HEK293T (cell line): ENCODE measurements around the gene PIAS4.

Experiments used
- CTCF ChIA-PET: fragments of 350-600 bp; formaldehyde crosslinking; extraction: SDS; loops from one replicate; lab custom pipeline; 2021; ENCODE audit warnings: antibody characterized with exemption, inconsistent platforms; lab: Yijun Ruan, JAX
- POLR2A ChIA-PET: fragments of 350-600 bp; formaldehyde crosslinking; extraction: SDS; loops from one replicate; lab custom pipeline; 2020; ENCODE audit warnings: antibody characterized with exemption, inconsistent platforms; lab: Yijun Ruan, JAX
- DNase-seq: peaks from one replicate; pipeline ENCODE4 v3.0.0; 2012; ENCODE audit warnings: mixed read lengths; ENCODE audit errors: extremely low spot score
- ARNT ChIP-seq: fragments of 450-650 bp; IDR thresholded peaks from 2 replicates; pipeline ENCODE4 v1.6.1; 2017; ENCODE audit warnings: mild to moderate bottlenecking
- BHLHE40 ChIP-seq: fragments of 450-650 bp; IDR thresholded peaks from 2 replicates; pipeline ENCODE4 v1.6.1; 2016; ENCODE audit warnings: mild to moderate bottlenecking, moderate library complexity, borderline replicate concordance
- CTBP1 ChIP-seq: fragments of 450-650 bp; IDR thresholded peaks from 2 replicates; pipeline ENCODE4 v1.6.1; 2016; ENCODE audit warnings: borderline replicate concordance
- ELF4 ChIP-seq: fragments of 450-650 bp; IDR thresholded peaks from 2 replicates; pipeline ENCODE4 v1.6.1; 2017; ENCODE audit warnings: antibody characterized with exemption
- FOXA1 ChIP-seq: fragments of 450-650 bp; IDR thresholded peaks from 2 replicates; pipeline ENCODE4 v1.6.1; 2016; ENCODE audit warnings: mild to moderate bottlenecking
- FOXK2 ChIP-seq: fragments of 450-650 bp; IDR thresholded peaks from 2 replicates; pipeline ENCODE4 v1.6.1; 2016; ENCODE audit warnings: mild to moderate bottlenecking
- FOXM1 ChIP-seq: fragments of 450-650 bp; IDR thresholded peaks from 2 replicates; pipeline ENCODE4 v1.6.1; 2017; ENCODE audit warnings: mild to moderate bottlenecking, borderline replicate concordance
- HDGF ChIP-seq: fragments of 450-650 bp; IDR thresholded peaks from 2 replicates; pipeline ENCODE4 v1.6.1; 2017; ENCODE audit warnings: antibody characterized with exemption, borderline replicate concordance
- L3MBTL2 ChIP-seq: fragments of 450-650 bp; conservative IDR thresholded peaks from 2 replicates; pipeline ENCODE4 v1.6.1; 2016; ENCODE audit warnings: mild to moderate bottlenecking
- LEF1 ChIP-seq: fragments of 450-650 bp; IDR thresholded peaks from 2 replicates; pipeline ENCODE4 v1.6.1; 2017; ENCODE audit warnings: mild to moderate bottlenecking, borderline replicate concordance
- NFRKB ChIP-seq: fragments of 450-650 bp; IDR thresholded peaks from 2 replicates; pipeline ENCODE4 v1.6.1; 2016; ENCODE audit warnings: mild to moderate bottlenecking, moderate library complexity
- SP1 ChIP-seq: fragments of 450-650 bp; IDR thresholded peaks from 2 replicates; pipeline ENCODE4 v1.6.1; 2017
- SUZ12 ChIP-seq: fragments of 450-650 bp; IDR thresholded peaks from 2 replicates; pipeline ENCODE4 v1.6.1; 2016; ENCODE audit warnings: mild to moderate bottlenecking
- TARDBP ChIP-seq: fragments of 450-650 bp; IDR thresholded peaks from 2 replicates; pipeline ENCODE4 v1.6.1; 2016
- ZNF384 ChIP-seq: fragments of 450-650 bp; IDR thresholded peaks from 2 replicates; pipeline ENCODE4 v1.6.1; 2016
- TF ChIP-seq, protein P1 (sequence below): fragments of 450-650 bp; IDR thresholded peaks from 2 replicates; pipeline ENCODE4 v1.6.1; 2016

The PIAS4 gene

GRCh38 chr19:4053423-4054324 lies 46.1 kb downstream of the PIAS4 start:
- TF ChIP-seq L3MBTL2, result no peak
- no peak for TF ChIP-seq FOXA1
- TF ChIP-seq BHLHE40, result no peak
- TF ChIP-seq ELF4, result no peak
- TF ChIP-seq, protein P1, sequence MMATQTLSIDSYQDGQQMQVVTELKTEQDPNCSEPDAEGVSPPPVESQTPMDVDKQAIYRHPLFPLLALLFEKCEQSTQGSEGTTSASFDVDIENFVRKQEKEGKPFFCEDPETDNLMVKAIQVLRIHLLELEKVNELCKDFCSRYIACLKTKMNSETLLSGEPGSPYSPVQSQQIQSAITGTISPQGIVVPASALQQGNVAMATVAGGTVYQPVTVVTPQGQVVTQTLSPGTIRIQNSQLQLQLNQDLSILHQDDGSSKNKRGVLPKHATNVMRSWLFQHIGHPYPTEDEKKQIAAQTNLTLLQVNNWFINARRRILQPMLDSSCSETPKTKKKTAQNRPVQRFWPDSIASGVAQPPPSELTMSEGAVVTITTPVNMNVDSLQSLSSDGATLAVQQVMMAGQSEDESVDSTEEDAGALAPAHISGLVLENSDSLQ, result no peak
- TF ChIP-seq SUZ12, result no peak
- no peak for TF ChIP-seq HDGF
- TF ChIP-seq FOXM1, result no peak
- no peak for TF ChIP-seq ZNF384
- TF ChIP-seq ARNT, result no peak
- no peak for TF ChIP-seq TARDBP
- no peak for TF ChIP-seq SP1
- no peak for TF ChIP-seq NFRKB
- no peak for DNase-seq
- POLR2A ChIA-PET, result no interaction called here
- CTCF ChIA-PET, result no interaction called here

GRCh38 chr19:4054441-4055208 lies 47.1 kb downstream of the PIAS4 start:
- CTCF ChIA-PET, result no interaction called here

DNA sequence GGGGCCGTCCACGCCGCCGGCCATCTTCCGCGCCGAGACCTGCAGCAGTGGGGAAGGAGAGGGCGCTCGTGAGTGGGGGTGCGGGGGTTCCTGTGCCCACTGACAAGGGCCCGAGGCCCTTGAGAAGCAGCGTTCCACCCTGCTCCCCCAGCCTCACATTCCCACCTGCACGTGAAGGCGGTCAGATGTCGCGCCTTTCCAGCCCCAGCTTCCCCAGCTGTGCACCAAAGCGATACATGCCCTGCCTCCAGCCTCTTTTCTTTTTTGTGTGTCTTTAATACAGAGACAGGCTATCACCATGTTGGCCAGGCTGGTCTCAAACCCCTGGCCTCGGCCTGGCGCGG lies 47.6 kb downstream of the PIAS4 start:
- POLR2A ChIA-PET, result no interaction called here
- no peak for DNase-seq
- CTCF ChIA-PET, result no interaction called here
- TF ChIP-seq ELF4 (no peak), SUZ12 (no peak), ZNF384 (no peak), CTBP1 (no peak), FOXK2 (no peak)
- TF ChIP-seq, protein P1, result no peak

More at GRCh38 chr19:4054441-4055208, 47.1 kb downstream of the PIAS4 start:
- no peak for TF ChIP-seq ELF4
- no peak for TF ChIP-seq HDGF
- no peak for TF ChIP-seq FOXA1
- no peak for TF ChIP-seq ZNF384
- TF ChIP-seq NFRKB, result no peak
- no peak for TF ChIP-seq SP1
- no peak for TF ChIP-seq LEF1
- no peak for TF ChIP-seq FOXM1
- TF ChIP-seq TARDBP, result no peak
- TF ChIP-seq L3MBTL2, result no peak
- no peak for DNase-seq
- POLR2A ChIA-PET, result no interaction called here

GRCh38 chr19:4057931-4058692 lies 50.6 kb downstream of the PIAS4 start:
- CTCF ChIA-PET, result interaction anchor here (0.6 kb wide), 1 partner anchor 14 kb away, joined by 4 read pairs; no protein-coding TSS in a partner anchor
- no peak for TF ChIP-seq BHLHE40
- TF ChIP-seq FOXA1, result no peak
- POLR2A ChIA-PET, result interaction anchor here (1.5 kb wide), 1 partner anchor 72 kb away, joined by 5 read pairs; the partner anchor contains the start of gene EEF2
- DNase-seq, result no peak

GRCh38 chr19:4058693-4059452 lies 51.3 kb downstream of the PIAS4 start:
- ChIA-PET POLR2A (no interaction called here), CTCF (no interaction called here)
- TF ChIP-seq SUZ12 (no peak), HDGF (no peak), TARDBP (no peak), FOXA1 (no peak), BHLHE40 (no peak), ZNF384 (no peak), LEF1 (no peak), FOXM1 (no peak), L3MBTL2 (no peak), CTBP1 (no peak), SP1 (no peak), ELF4 (no peak), NFRKB (no peak), ARNT (no peak), FOXK2 (no peak)
- TF ChIP-seq, protein P1, result no peak
- DNase-seq, result no peak
